Ovary (tissue), 3 donors: ENCODE measurements around the gene ZNF562.

Experiments used
- EP300 ChIP-seq: sonication (generic); formaldehyde crosslinking; IDR thresholded peaks from one replicate; pipeline ENCODE4 v1.6.1; 2017; ENCODE audit warnings: antibody characterized with exemption
- POLR2A ChIP-seq: fragments of 450-650 bp; IDR thresholded peaks from one replicate; pipeline ENCODE4 v1.6.1; 2017; ENCODE audit warnings: antibody characterized with exemption, mild to moderate bottlenecking, moderate library complexity
- TF ChIP-seq, protein P1 (sequence below), 3 donors: fragments of 450-650 bp in 2 of 3; fragments of 200-600 bp in 1 of 3; IDR thresholded peaks; one replicate each; pipeline versions ENCODE4 v1.5.1 to v1.8.0; 2016 to 2022; ENCODE audit warnings: antibody characterized with exemption in 3 of 3, mild to moderate bottlenecking in 1 of 3
- donor health status: DM: no; HTN: no; CAD: no.

DNA sequence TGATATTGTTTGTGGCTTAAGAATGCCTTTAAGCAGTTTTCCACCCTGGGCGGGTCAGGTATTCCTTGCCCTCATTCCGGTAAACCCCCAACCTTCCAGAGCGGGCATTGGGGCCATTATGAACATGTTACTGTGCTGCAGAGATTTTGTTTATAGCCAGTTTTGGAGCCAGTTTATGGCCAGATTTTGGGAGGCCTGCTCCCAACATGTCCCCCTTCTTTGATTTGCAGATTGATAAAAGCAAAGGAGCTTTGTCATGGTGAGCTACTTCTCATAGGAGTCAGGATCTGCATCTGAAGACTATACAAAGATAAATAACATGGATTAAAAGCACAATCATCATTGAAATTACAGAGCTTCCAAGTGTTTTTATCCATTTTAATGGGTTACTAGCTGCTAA lies 36.9 kb upstream of the ZNF562 start:
- TF ChIP-seq, protein P1, sequence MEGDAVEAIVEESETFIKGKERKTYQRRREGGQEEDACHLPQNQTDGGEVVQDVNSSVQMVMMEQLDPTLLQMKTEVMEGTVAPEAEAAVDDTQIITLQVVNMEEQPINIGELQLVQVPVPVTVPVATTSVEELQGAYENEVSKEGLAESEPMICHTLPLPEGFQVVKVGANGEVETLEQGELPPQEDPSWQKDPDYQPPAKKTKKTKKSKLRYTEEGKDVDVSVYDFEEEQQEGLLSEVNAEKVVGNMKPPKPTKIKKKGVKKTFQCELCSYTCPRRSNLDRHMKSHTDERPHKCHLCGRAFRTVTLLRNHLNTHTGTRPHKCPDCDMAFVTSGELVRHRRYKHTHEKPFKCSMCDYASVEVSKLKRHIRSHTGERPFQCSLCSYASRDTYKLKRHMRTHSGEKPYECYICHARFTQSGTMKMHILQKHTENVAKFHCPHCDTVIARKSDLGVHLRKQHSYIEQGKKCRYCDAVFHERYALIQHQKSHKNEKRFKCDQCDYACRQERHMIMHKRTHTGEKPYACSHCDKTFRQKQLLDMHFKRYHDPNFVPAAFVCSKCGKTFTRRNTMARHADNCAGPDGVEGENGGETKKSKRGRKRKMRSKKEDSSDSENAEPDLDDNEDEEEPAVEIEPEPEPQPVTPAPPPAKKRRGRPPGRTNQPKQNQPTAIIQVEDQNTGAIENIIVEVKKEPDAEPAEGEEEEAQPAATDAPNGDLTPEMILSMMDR (IDR thresholded peaks at IDR 0.05) = no peak
- TF ChIP-seq EP300 = no peak
- no peak for TF ChIP-seq POLR2A
